Epithelial cell of umbilical artery (primary cell): ENCODE measurements around the gene MEI1. TPM values are rescaled to one million over a fixed set of nuclear protein-coding genes. Genes with fewer than 3 reads are reported as not detected.

ENCODE experiments used
- total RNA-seq: library from RNA; depleted of rRNA; stranded (reverse); fragments of >200 nt; gene quantifications from 2 replicates; pipeline ENCODE4 v1.2.3, GENCODE V29; 2014

MEI1 gene, protein sequence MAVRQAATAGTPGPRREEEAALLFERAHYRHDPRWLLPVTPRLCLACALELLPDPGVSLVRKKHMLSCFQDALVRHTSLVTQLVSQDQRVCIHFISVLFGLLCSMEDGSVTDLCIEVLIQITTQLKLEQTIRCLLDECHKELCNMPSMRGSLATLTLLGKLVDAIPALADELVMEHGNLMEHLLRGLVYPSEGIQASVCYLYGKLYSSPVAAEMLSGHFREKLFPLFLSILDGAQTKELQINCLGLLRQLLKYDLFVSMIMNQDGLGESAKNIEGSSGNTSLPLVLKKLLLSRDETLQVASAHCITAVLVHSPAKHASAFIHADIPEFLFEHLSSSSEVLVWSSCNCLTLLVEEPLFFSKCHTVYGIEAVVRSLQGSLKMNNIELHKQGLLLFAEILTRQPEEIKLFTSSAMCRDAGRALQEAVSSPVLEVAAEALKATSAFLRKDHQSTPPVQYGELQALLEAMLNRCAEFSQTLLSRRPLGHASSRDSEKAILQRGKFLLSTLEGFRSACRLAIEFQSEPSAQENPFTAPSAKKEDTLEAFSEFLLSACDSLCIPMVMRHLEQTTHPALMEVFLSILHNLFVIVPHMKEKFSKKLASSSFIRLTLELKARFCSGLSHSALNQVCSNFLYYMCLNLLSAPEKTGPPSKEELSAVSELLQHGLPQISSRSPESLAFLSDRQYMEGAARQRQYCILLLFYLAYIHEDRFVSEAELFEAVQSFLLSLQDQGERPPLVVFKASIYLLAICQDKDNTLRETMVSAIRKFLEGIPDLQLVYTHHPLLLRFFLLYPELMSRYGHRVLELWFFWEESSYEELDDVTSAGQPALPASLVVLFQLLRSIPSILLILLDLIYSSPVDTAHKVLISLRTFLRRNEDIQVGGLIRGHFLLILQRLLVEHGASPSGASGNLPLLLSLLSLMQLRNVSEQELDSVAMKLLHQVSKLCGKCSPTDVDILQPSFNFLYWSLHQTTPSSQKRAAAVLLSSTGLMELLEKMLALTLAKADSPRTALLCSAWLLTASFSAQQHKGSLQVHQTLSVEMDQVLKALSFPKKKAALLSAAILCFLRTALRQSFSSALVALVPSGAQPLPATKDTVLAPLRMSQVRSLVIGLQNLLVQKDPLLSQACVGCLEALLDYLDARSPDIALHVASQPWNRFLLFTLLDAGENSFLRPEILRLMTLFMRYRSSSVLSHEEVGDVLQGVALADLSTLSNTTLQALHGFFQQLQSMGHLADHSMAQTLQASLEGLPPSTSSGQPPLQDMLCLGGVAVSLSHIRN
- 1.1 and 1.3 TPM in 2 replicates for total RNA-seq

DNA sequence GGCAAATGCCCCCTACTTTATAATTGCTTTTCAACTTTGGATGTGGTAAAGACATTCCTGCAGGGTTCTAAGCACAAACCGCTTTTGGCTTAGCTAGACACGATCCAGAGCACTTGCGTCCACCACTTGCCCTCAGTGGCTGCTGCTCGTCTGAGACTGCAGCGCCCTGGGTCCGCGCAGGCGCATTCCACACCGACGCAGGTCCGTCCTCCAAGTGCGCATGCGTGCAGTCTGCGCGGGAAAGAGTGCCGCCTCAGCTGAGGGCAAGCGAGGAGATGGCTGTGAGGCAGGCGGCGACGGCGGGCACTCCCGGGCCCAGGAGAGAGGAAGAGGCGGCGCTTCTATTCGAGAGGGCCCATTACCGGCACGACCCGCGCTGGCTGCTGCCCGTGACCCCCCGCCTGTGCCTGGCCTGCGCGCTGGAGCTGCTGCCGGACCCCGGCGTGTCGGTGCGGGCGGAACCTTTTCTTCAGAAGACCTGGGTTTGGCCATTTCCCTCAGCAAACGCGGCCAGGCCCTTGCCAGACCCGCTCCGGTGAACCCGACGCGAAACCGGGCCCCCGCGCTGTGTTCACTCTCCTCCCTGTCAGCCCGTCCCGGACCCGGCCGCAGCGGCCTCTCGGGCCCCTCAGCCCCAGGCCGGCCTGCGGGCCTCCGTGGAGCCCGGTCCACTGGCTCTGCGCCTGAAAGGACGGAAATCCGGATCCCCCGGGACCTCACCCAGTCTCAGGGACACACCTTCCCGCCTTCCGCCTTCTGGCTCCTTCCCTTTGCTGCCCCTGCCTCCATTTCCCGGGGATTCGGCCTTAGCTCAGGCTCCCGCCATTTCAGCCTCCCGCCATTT is at the start of gene MEI1:
Gene MEI1 (plus strand): TSS at position 240 of the 844 bp plus-strand sequence. CDS start 36 bp downstream, at position 276.

DNA sequence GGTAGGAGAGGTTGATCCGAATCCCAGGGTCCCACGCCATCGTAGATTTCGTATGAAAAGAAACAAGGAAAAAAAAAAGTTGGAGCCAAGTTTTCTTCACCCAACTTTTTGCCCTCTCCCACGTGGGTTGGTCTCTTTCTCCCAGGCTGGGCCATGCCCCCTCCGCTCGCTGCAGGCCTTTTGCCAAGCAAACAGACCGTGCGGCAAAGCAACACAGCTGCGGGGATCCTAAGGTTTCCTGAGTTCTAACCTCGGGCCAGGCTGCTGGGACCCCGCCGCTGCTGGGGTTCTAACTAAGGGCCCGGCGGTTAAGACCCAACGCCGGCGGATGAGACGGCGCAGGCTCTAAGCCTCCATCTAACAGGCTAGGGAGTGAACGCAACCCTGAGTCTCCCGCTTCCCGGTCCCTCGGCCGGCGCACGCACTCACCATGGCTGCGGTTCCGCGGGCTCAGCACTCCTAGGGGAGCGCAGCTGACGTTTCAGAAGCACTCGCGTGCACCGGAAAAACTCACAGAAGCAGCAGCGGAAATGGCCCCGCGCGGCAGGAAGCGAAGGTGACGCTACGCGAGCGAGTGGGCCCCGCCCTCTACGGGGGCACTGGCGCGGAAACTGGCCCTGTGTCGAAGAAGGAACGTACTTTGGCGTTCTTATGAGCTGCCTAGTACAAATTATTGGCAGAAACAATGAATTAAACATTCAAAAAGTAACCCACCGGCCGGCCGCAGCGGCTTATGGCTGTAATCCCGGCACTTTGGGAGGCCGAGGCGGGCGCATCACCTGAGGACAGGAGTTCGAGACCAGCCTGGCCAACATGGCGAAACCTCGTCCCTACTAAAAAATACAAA is 10.7 kb upstream of the MEI1 start, which contains the start of gene SNU13:
Gene SNU13 (minus strand): TSS at position 503 of the 847 bp plus-strand sequence. CDS start 71 bp downstream, at position 432.

DNA sequence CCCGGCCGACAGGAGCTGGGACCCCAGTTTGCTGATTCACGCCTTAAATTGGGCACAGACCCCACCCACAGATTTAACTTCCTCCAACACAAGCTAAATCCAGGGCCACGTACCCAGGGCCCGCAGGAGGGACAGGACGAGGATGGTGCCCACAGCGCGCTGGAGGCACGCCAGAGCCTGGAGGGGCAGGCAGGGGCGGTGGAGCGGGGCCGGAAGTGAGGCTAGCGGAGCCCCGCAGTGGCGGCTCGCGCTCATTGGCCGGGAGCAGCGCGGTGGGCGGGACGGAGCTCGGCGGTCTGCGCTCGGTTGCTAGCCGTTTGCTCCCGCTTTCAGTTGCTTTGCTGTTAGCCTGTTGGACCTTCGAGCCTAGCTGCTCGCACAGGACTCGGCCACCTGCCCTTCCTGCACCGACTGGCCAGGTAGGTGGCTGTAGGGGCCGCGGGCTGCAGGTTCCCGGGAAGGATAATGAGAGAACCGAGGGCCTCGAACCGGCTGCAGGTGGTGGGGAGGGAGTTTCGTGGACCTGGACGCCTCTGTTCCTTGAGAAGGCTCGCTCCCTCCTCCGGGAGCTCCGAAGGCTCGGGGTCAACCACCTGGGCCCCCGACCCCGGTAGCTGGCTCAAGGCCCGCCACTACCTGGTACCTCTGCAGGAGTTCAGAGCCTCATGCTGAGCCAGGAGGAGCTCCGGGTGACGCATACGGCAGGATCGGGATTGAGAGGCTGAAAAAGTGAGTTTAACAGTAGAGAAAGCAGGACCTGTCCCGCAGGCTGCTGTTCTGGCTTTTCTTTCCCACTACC is 101.2 kb downstream of the MEI1 start, which contains the start of gene CCDC134:
Gene CCDC134 (plus strand): TSS at position 332 of the 799 bp plus-strand sequence. CDS start 8,212 bp downstream, outside the sequence.

DNA sequence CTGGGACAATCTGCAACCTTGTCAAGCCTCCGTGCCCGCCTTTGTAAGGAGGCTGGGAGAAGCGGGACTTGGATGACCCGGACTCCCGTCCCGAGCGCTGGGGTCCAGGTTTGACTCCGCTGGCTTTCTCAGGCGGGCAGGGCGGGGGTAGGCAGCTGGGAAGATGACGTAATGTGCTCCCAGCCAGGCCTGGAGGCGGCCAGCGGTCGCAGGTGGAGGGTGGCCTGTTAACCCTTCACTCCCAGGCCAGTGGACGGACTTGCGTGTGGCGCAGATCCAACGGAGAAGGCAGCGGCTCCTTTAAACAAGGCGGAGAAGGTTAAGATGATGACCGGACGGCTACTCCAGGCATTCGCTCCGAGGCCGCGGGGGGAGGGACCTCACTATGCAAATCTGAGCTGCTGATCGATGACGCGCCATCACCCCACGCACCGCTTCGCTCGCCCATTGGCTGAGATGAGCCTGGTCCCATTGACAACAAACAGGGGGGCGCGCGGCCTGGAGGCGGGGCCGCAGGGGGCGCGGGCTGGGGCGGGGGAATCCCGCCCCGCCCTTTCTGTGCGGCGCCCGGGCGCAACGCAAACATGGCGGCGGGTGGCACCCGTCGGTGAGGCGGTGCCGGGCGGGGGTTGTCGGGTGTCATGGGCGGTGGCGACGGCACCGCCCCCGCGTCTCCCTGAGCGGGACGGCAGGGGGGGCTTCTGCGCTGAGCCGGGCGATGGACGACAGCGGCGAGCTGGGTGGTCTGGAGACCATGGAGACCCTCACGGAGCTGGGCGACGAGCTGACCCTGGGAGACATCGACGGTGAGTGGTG is 133.5 kb downstream of the MEI1 start, which contains the start of gene SREBF2:
Gene SREBF2 (plus strand): TSS at position 553 of the 816 bp plus-strand sequence. CDS start 166 bp downstream, at position 719.

Other genes with a start within 250 kb of the MEI1 start
- gene PHF5A, start 230.8 kb upstream of the MEI1 start, total RNA-seq = 117 and 128 TPM in 2 replicates
- gene ACO2, start 230.4 kb upstream of the MEI1 start, total RNA-seq = 53.8 and 73.7 TPM in 2 replicates
- 14.3 and 25.5 TPM in 2 replicates for gene POLR3H, start 155.0 kb upstream of the MEI1 start, total RNA-seq
- gene CSDC2, start 138.5 kb upstream of the MEI1 start, total RNA-seq = 0.15 TPM in 1 of 2 replicates, not detected in the other
- gene PMM1, start 109.7 kb upstream of the MEI1 start, total RNA-seq = 4.0 and 6.5 TPM in 2 replicates
- gene DESI1, start 78.5 kb upstream of the MEI1 start, total RNA-seq = 17.6 and 21.4 TPM in 2 replicates
- 416 and 478 TPM in 2 replicates for gene XRCC6, start 78.2 kb upstream of the MEI1 start, total RNA-seq
- 84.8 and 96.7 TPM in 2 replicates for gene SNU13, start 10.6 kb upstream of the MEI1 start, total RNA-seq
- 5.2 and 8.4 TPM in 2 replicates for gene CCDC134, start 101.2 kb downstream of the MEI1 start, total RNA-seq
- gene SREBF2, start 133.6 kb downstream of the MEI1 start, total RNA-seq = 39.5 and 40.0 TPM in 2 replicates
- not detected in 2 replicates for gene SHISA8, start 215.6 kb downstream of the MEI1 start, total RNA-seq
- gene TNFRSF13C, start 227.3 kb downstream of the MEI1 start, total RNA-seq = 0.15 TPM in 1 of 2 replicates, not detected in the other
- gene CENPM, start 247.6 kb downstream of the MEI1 start, total RNA-seq = 19.8 and 32.7 TPM in 2 replicates